ENCODE measurements around the gene TROAP. TPM values are rescaled to one million over a fixed set of nuclear protein-coding genes. Genes with fewer than 3 reads are reported as not detected.

TROAP gene
- total RNA-seq, 1 experiment from 2014 or later: 75.3 TPM

DNA sequence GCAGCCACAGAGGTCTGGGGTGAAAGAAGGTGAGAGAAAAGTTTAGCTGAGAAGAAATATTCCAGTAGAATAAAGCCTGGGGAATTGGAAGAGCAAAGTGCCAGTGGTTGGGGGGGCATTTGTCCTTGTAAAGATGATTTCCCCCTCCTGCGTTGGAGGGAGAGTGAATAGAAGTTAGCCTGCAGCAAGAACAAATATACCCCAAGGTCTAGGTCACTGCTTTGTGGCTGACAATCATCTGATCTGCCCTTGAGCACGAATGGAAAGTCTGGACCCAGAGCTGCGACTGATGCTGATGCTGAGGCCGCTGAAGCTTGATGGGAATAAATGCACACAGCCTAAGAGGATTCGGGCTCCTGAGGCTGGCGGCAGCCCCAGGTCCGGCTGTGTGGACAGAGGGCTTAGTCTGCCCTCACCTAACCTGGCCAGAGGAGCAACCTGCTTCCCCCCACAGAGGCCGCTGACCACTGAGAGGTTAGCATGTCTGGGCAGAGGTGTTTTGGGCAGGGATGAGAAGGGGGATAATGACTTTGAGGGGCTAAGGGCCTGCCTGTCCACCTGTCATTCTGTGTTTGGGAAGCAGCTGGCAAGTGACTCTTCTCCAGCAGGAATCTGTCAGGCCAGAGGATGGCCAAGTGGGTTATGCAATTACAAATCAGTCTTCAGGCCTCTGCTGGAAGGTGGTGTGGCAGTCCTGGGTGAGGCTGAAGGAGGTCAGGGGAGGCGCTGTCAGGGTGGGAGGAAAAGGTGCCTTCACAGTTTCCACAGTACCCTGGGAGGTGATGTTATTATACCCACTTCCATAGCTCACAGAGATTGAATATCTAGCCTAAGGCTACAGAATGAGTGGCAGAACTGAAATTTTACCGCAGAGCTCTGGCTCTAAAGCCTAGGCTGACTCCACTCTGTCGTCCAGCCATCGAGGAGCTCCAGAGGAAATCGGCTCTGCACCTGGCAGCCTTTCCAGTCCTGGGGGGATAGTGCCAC lies 46.5 kb upstream of the TROAP start:
- Histone ChIP-seq H3K27ac (ENCODE audit: insufficient read length, low read depth, low read length) (no peak overlapping the region), H2BK20ac (ENCODE audit: low read depth, low read length, poor library complexity, severe bottlenecking) (no peak overlapping the region), H3K23me2 (ENCODE audit: insufficient read length, low read depth, low read length, poor library complexity, severe bottlenecking) (no peaks in the 10 kb centered on the region), H2BK12ac (ENCODE audit: insufficient read length, low read depth, low read length) (no peak overlapping the region), H2BK5ac (ENCODE audit: insufficient read length, low read length) (no peak overlapping the region), H2AK5ac (ENCODE audit: insufficient read length, low read length) (no peak overlapping the region), H3K23ac (ENCODE audit: insufficient read length, low read depth, low read length) (no peak overlapping the region), H2BK15ac (ENCODE audit: low read depth, low read length) (no peak overlapping the region), H3K4me2 (ENCODE audit: insufficient read depth, insufficient read length, low read length) (no peak overlapping the region), H2AFZ (ENCODE audit: low read length) (no peak overlapping the region), H3K14ac (ENCODE audit: insufficient read depth, low read length) (no peak overlapping the region), H3K27me3 (ENCODE audit: insufficient read depth, low read length) (no peaks in the 10 kb centered on the region), H3K18ac (ENCODE audit: insufficient read length, low read depth, low read length) (no peak overlapping the region), H3K9ac (ENCODE audit: extremely low read depth, insufficient read length, low read length) (no peak overlapping the region), H2BK120ac (ENCODE audit: low read depth, low read length, poor library complexity, severe bottlenecking) (no peak overlapping the region), H3K4me1 (ENCODE audit: insufficient read depth, low read length) (no peaks in the 10 kb centered on the region; the same call in 1 of the 2 replicates), H3T11ph (ENCODE audit: low read length) (no peak overlapping the region), H4K5ac (ENCODE audit: insufficient read length, low read depth, low read length) (no peak overlapping the region), H4K8ac (replicated peaks; ENCODE audit: insufficient read length, low read depth, low read length) (no peak overlapping the region), H3K79me1 (ENCODE audit: insufficient read depth, low read depth, low read length, poor library complexity, severe bottlenecking) (no peaks in the 10 kb centered on the region), H3K79me2 (ENCODE audit: insufficient read depth, low read length) (no peaks in the 10 kb centered on the region), H3K9me3 (ENCODE audit: control insufficient read depth, low read depth, low read length) (no peaks in the 10 kb centered on the region), H3K4ac (ENCODE audit: low read depth, low read length) (no peak overlapping the region), H3K56ac (ENCODE audit: insufficient read length, low read depth, low read length) (no peak overlapping the region), H4K91ac (ENCODE audit: insufficient read length, low read depth, low read length) (no peak overlapping the region), H4K20me1 (ENCODE audit: control insufficient read depth, insufficient read depth, insufficient read length) (peaks cover 4% of the 10 kb centered on the region)
- WGBS (ENCODE audit: extremely low coverage, insufficient read length, low lambda C conversion rate): no CpG with 5 or more reads among the region's 13 CpGs
- TF ChIP-seq, protein P1, sequence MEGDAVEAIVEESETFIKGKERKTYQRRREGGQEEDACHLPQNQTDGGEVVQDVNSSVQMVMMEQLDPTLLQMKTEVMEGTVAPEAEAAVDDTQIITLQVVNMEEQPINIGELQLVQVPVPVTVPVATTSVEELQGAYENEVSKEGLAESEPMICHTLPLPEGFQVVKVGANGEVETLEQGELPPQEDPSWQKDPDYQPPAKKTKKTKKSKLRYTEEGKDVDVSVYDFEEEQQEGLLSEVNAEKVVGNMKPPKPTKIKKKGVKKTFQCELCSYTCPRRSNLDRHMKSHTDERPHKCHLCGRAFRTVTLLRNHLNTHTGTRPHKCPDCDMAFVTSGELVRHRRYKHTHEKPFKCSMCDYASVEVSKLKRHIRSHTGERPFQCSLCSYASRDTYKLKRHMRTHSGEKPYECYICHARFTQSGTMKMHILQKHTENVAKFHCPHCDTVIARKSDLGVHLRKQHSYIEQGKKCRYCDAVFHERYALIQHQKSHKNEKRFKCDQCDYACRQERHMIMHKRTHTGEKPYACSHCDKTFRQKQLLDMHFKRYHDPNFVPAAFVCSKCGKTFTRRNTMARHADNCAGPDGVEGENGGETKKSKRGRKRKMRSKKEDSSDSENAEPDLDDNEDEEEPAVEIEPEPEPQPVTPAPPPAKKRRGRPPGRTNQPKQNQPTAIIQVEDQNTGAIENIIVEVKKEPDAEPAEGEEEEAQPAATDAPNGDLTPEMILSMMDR (conservative IDR thresholded peaks at IDR 0.05): no peak
- no peaks in the 10 kb centered on the region for H3K9me3 Mint-ChIP-seq
- peaks cover 10 to 12% of the 10 kb centered on the region in 2 experiments for H3K4me1 Mint-ChIP-seq
- no peaks in the 10 kb centered on the region; the same call in 1 of the 2 replicates for H3K27me3 Mint-ChIP-seq (ENCODE audit: low read depth)
- H3K27ac Mint-ChIP-seq: peak overlapping the region in 2 of 3 experiments; percentile 49 to 57; a peak in 4 of 7 replicates
- H3K36me3 Mint-ChIP-seq (ENCODE audit: insufficient read depth in 1 of 3, low read depth in 3 of 3): peaks cover 13 to 22% (median 22%) of the 10 kb centered on the region in 3 experiments
- H3K4me3 Mint-ChIP-seq: no peak overlapping the region
- no peak for DNase-seq

Measured in H9 (cell line).